Panc1 (cell line): ENCODE measurements around the gene CCDC152. TPM values are rescaled to one million over a fixed set of nuclear protein-coding genes. Genes with fewer than 3 reads are reported as not detected.

Source experiments
- ATAC-seq: fragments of 200-7000 bp; cut with Tn5 transposase; 2 replicates; pipeline ENCODE4 v1.9.1; 2020; ENCODE audit warnings: mild to moderate bottlenecking, moderate library complexity
- BruUV-seq: library from RNA; stranded (reverse); fragments of 400-500 nt; replicated peaks from 2 replicates; lab custom pipeline; 2021; lab: Mats Ljungman, UMichigan
- CTCF ChIA-PET: fragments of 300-600 bp; sonication (Branson Sonifier 250); formaldehyde crosslinking; loops from one replicate; lab custom pipeline; 2022; ENCODE audit warnings: antibody characterized with exemption; lab: Charles Lee
- POLR2A ChIA-PET: fragments of 300-600 bp; sonication (Branson Sonifier 250); formaldehyde crosslinking; loops from one replicate; lab custom pipeline; 2022; ENCODE audit warnings: antibody characterized with exemption; lab: Charles Lee
- DNase-seq: peaks from one replicate; pipeline ENCODE4 v3.0.0-alpha.2; 2010; ENCODE audit warnings: low read depth, low spot score
- H3K27ac ChIP-seq: 2 replicates; pipeline ENCODE4 v1.5.1; 2011; ENCODE audit warnings: mild to moderate bottlenecking, low read length, inconsistent platforms
- H3K27me3 ChIP-seq: fragments of 200-500 bp; sonication (Bioruptor generic); 2 replicates; pipeline ENCODE4 v1.6.0; 2014; ENCODE audit warnings: low read length, inconsistent platforms; ENCODE audit not compliant: control insufficient read depth, insufficient read depth
- H3K36me3 ChIP-seq: fragments of 200-500 bp; sonication (Bioruptor generic); 2 replicates; pipeline ENCODE4 v1.5.1; 2014; ENCODE audit warnings: inconsistent platforms, mild to moderate bottlenecking, low read length, moderate library complexity; ENCODE audit not compliant: control insufficient read depth, insufficient read depth
- H3K4me1 ChIP-seq: 2 replicates; pipeline ENCODE4 v1.5.1; 2011; ENCODE audit warnings: inconsistent platforms, mild to moderate bottlenecking, low read length, moderate library complexity; ENCODE audit not compliant: control insufficient read depth, insufficient read depth
- H3K4me3 ChIP-seq, 2 experiments: 2 replicates each; pipeline ENCODE4 v1.5.1; 2011 to 2012; ENCODE audit warnings: low read depth in 2 of 2, low read length in 2 of 2, mild to moderate bottlenecking in 2 of 2, inconsistent platforms in 1 of 2, moderate library complexity in 1 of 2
- H3K9me3 ChIP-seq: fragments of 200-500 bp; sonication (Bioruptor generic); 2 replicates; pipeline ENCODE4 v1.5.1; 2014; ENCODE audit warnings: low read depth, mild to moderate bottlenecking, inconsistent platforms, low read length, moderate library complexity; ENCODE audit not compliant: control insufficient read depth, insufficient read depth
- CTCF ChIP-seq: fragments of 450-650 bp; IDR thresholded peaks from 2 replicates; pipeline ENCODE4 v1.5.1; 2017; ENCODE audit warnings: mild to moderate bottlenecking
- POLR2AphosphoS5 ChIP-seq: IDR thresholded peaks from 2 replicates; pipeline ENCODE4 v1.6.1; 2012; ENCODE audit warnings: mild to moderate bottlenecking, low read depth, low read length, moderate library complexity
- REST ChIP-seq, 2 experiments: IDR thresholded peaks; 2 replicates each; pipeline ENCODE4 v1.6.1; 2011 to 2012; ENCODE audit warnings: low read depth in 2 of 2, control low read depth in 1 of 2, low read length in 1 of 2, mild to moderate bottlenecking in 1 of 2, moderate library complexity in 1 of 2; ENCODE audit not compliant: insufficient read depth in 1 of 2
- SIN3A ChIP-seq: IDR thresholded peaks from 2 replicates; pipeline ENCODE4 v1.6.1; 2012; ENCODE audit warnings: low read depth, mild to moderate bottlenecking, low read length, moderate library complexity, borderline replicate concordance; ENCODE audit not compliant: insufficient read depth
- TCF7L2 ChIP-seq: IDR thresholded peaks from 2 replicates; pipeline ENCODE4 v1.6.1; 2011; ENCODE audit warnings: mild to moderate bottlenecking, low read depth, low read length, inconsistent platforms
- in situ Hi-C: cut with HindIII; loops from 2 replicates; pipeline ENCODE4 v1.10.0; 2016; ENCODE audit warnings: low sequenced_read_pairs, low pct_unique_long_range_greater_than_20kb
- intact Hi-C: fragments of 100-400 bp; cut with micrococcal nuclease; formaldehyde crosslinking; loops from one replicate; pipeline ENCODE4 v1.10.0; 2022; ENCODE audit not compliant: unreplicated experiment
- total RNA-seq: library from RNA; stranded (reverse); gene quantifications from one replicate; pipeline ENCODE4 v1.2.1, GENCODE V29; 2021; ENCODE audit not compliant: unreplicated experiment

Gene CCDC152
- total RNA-seq, 1 experiment from 2014 or later, result not detected

GRCh38 chr5:42824347-42824976 is 67.8 kb downstream of the CCDC152 start:
- DNase-seq (no peak), ATAC-seq (no peak)
- Histone ChIP-seq H3K9me3 (no peaks in the 10 kb centered on the region), H3K4me3 (no peak overlapping the region), H3K4me1 (no peaks in the 10 kb centered on the region; the same call in 1 of the 2 replicates), H3K36me3 (no peaks in the 10 kb centered on the region), H3K27me3 (no peaks in the 10 kb centered on the region), H3K27ac (no peak overlapping the region)
- no TSS peak for BruUV-seq
- in situ Hi-C loops, result no loop called here
- intact Hi-C loops, result no loop called here
- TF ChIP-seq POLR2AphosphoS5, result no peak
- no peak for TF ChIP-seq SIN3A
- no peak for TF ChIP-seq REST (IDR thresholded peaks at IDR 0.05; ENCODE audit: insufficient read depth in 1 of 2, low read depth in 2 of 2, low read length in 1 of 2)
- no peak for TF ChIP-seq TCF7L2
- no peak for TF ChIP-seq CTCF
- ChIA-PET CTCF (no interaction called here), POLR2A (no interaction called here)

- no peak overlapping the region for H3K4me3 ChIP-seq
- ATAC-seq, result no peak
- ChIA-PET POLR2A (no interaction called here), CTCF (no interaction called here)
- no peaks in the 10 kb centered on the region for H3K36me3 ChIP-seq
- intact Hi-C loops, result no loop called here
- no peak for TF ChIP-seq POLR2AphosphoS5
- TF ChIP-seq CTCF, result no peak
- no peak for TF ChIP-seq REST (IDR thresholded peaks at IDR 0.05; ENCODE audit: insufficient read depth in 1 of 2, low read depth in 2 of 2, low read length in 1 of 2)
- no peak for TF ChIP-seq TCF7L2
- no peak for TF ChIP-seq SIN3A
- in situ Hi-C loops, result no loop called here
- DNase-seq, result no peak
- H3K4me1 ChIP-seq, result no peaks in the 10 kb centered on the region; the same call in 1 of the 2 replicates
- BruUV-seq, result no TSS peak
- H3K27me3 ChIP-seq, result no peaks in the 10 kb centered on the region
- no peaks in the 10 kb centered on the region for H3K9me3 ChIP-seq
- H3K27ac ChIP-seq, result no peak overlapping the region
Measured at GRCh38 chr5:42825422-42826148, 69.0 kb downstream of the CCDC152 start.
